SH-SY5Y (cell line): ENCODE data around the gene PLAC9.

ENCODE experiments used
- GATA2 ChIP-seq: IDR thresholded peaks from 2 replicates; pipeline ENCODE4 v1.6.1; 2011; ENCODE audit warnings: mild to moderate bottlenecking, low read depth, low read length
- GATA3 ChIP-seq: IDR thresholded peaks from 2 replicates; pipeline ENCODE4 v1.6.1; 2011; ENCODE audit warnings: low read depth, mild to moderate bottlenecking, low read length, moderate library complexity

GRCh38 chr10:80161321-80162083 lies 29.0 kb downstream of the PLAC9 start:
- TF ChIP-seq GATA2 (no peak), GATA3 (no peak)
